ENCODE data around the gene AMPD1.

AMPD1 gene

GRCh38 chr1:114728553-114728952 is 33.2 kb upstream of the AMPD1 start:
- no peak for TF ChIP-seq CTCF (IDR thresholded peaks at IDR 0.05; ENCODE audit: borderline replicate concordance, insufficient read depth, low read depth, low read length)
- no peak overlapping the region for H3K4me3 ChIP-seq (ENCODE audit: low read depth, low read length)

DNA sequence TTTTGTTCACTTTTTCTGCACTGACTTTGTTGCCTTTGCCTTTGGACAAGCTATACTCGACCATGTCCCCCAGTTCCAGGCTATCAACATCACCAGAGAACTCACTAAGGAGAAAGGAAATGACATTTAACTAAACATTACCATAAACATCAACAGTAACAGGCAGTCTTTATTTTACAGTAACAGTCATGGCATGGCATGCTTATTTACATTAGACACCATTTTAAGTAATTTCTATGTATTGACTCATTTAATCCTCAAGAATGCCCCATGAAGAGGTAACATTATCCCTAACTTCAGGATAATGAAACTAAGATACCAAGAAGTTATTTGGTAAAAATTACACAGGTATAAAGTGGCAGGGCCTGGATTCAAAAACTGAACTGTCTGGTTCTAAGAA is 29.9 kb upstream of the AMPD1 start:
- TF ChIP-seq CTCF (IDR thresholded peaks at IDR 0.05; ENCODE audit: borderline replicate concordance, insufficient read depth, low read depth, low read length), result no peak
- H3K4me3 ChIP-seq (ENCODE audit: low read depth, low read length), result no peak overlapping the region

- no peak overlapping the region for H3K4me3 ChIP-seq (ENCODE audit: low read depth, low read length)
- TF ChIP-seq CTCF (IDR thresholded peaks at IDR 0.05; ENCODE audit: borderline replicate concordance, insufficient read depth, low read depth, low read length), result no peak
These were observed 28.6 kb upstream of the AMPD1 start for GRCh38 chr1:114723915-114724314.

DNA sequence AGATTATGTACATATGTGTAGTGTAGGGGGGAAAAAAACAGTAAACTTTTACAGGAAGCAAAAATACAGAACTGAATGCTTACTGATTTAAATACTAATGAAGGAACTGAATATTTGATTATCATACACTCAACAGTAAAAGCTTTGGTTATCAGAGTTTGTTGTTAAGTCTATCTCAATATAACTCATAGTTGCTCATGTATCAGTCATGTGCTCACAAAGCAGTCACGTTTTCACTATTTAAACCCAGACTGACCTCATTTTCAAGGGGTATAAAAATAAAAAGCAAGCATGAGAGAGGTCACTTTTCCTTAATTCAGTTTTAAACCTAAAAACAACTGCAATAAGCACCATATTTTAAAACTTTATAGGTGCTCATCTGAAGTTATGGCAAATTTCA is 28.1 kb upstream of the AMPD1 start:
- H3K4me3 ChIP-seq (ENCODE audit: low read depth, low read length), result no peak overlapping the region
- TF ChIP-seq CTCF (IDR thresholded peaks at IDR 0.05; ENCODE audit: borderline replicate concordance, insufficient read depth, low read depth, low read length), result no peak

- TF ChIP-seq CTCF (IDR thresholded peaks at IDR 0.05; ENCODE audit: borderline replicate concordance, insufficient read depth, low read depth, low read length), result no peak
- no peak overlapping the region for H3K4me3 ChIP-seq (ENCODE audit: low read depth, low read length)
These were observed 25.1 kb upstream of the AMPD1 start for GRCh38 chr1:114720492-114720891.

DNA sequence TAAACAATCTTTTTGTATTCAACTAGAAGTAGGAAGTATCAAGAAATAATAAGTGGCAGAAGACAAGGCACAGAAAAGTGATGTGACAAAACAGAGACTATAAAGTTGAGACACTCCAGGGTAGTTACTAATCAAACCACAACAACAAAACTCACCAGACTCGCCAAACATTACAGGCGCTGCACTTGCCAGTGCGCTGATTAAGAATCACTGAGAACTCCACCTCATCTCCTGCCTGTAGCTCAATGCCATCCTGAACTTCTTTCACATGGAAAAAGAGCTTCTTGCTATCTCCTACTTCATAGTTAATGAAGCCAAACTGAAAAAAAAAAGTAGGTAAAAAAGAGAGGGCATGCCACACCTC is 24.1 kb upstream of the AMPD1 start:
- no peak for TF ChIP-seq CTCF (IDR thresholded peaks at IDR 0.05; ENCODE audit: borderline replicate concordance, insufficient read depth, low read depth, low read length)
- H3K4me3 ChIP-seq (ENCODE audit: low read depth, low read length), result no peak overlapping the region

GRCh38 chr1:114718661-114719423 is 23.5 kb upstream of the AMPD1 start:
- TF ChIP-seq CTCF (IDR thresholded peaks at IDR 0.05; ENCODE audit: borderline replicate concordance, insufficient read depth, low read depth, low read length), result no peak
- H3K4me3 ChIP-seq (ENCODE audit: low read depth, low read length), result no peak overlapping the region

All from GM12875 (cell line).